HEK293 (cell line): ENCODE data around the gene DCN.

ENCODE experiments used
- CTCF ChIA-PET: fragments of 350-600 bp; formaldehyde crosslinking; extraction: SDS; loops from one replicate; lab custom pipeline; 2021; ENCODE audit warnings: antibody characterized with exemption; lab: Yijun Ruan, JAX
- POLR2A ChIA-PET: fragments of 300-600 bp; formaldehyde crosslinking; extraction: SDS; loops from one replicate; lab custom pipeline; 2020; ENCODE audit warnings: antibody characterized with exemption, inconsistent platforms; lab: Yijun Ruan, JAX
- H3K27ac ChIP-seq: fragments of 200-500 bp; sonication (Bioruptor generic); 2 replicates; pipeline ENCODE4 v1.5.1; 2014; ENCODE audit warnings: low read depth, low read length, control low read depth, inconsistent platforms; ENCODE audit errors: extremely low read depth
- H3K36me3 ChIP-seq, 2 experiments: fragments of 200-500 bp in 1 of 2; sonication (Bioruptor generic) in 1 of 2; 1 replicate in 1 of 2; 2 replicates in 1 of 2; pipeline ENCODE4 v1.5.1; 2014 to 2017; ENCODE audit warnings: inconsistent platforms in 2 of 2, low read length in 2 of 2; ENCODE audit not compliant: control insufficient read depth in 2 of 2, insufficient read depth in 1 of 2
- H3K4me1 ChIP-seq: fragments of 200-500 bp; sonication (Bioruptor generic); 2 replicates; pipeline ENCODE4 v1.5.1; 2014; ENCODE audit warnings: mild to moderate bottlenecking, low read length, inconsistent platforms; ENCODE audit not compliant: control insufficient read depth, insufficient read depth
- H3K4me3 ChIP-seq: 2 replicates; pipeline ENCODE4 v1.5.1; 2011; ENCODE audit warnings: low read depth, mild to moderate bottlenecking, control low read depth, low read length, moderate library complexity
- H3K9me3 ChIP-seq: fragments of 200-500 bp; sonication (Bioruptor generic); 2 replicates; pipeline ENCODE4 v1.5.1; 2014; ENCODE audit warnings: low read depth, low read length, inconsistent platforms; ENCODE audit not compliant: control insufficient read depth, insufficient read depth
- KLF7 ChIP-seq: fragments of 450-650 bp; formaldehyde crosslinking; IDR thresholded peaks from 2 replicates; pipeline ENCODE4 v1.5.1; 2016; ENCODE audit warnings: missing biosample characterization, missing genetic modification characterization, borderline replicate concordance
- OVOL3 ChIP-seq: fragments of 450-650 bp; formaldehyde crosslinking; IDR thresholded peaks from 2 replicates; pipeline ENCODE4 v1.5.1; 2016; ENCODE audit warnings: missing biosample characterization, missing genetic modification characterization
- SCRT2 ChIP-seq: fragments of 450-650 bp; formaldehyde crosslinking; IDR thresholded peaks from 2 replicates; pipeline ENCODE4 v1.5.1; 2016; ENCODE audit warnings: missing biosample characterization, missing genetic modification characterization
- ZEB2 ChIP-seq: fragments of 450-650 bp; formaldehyde crosslinking; IDR thresholded peaks from 2 replicates; pipeline ENCODE4 v1.5.1; 2016; ENCODE audit warnings: missing biosample characterization, missing genetic modification characterization
- ZFP37 ChIP-seq: fragments of 450-650 bp; formaldehyde crosslinking; IDR thresholded peaks from 2 replicates; pipeline ENCODE4 v1.5.1; 2016; ENCODE audit warnings: missing biosample characterization, missing genetic modification characterization
- ZNF157 ChIP-seq: fragments of 450-650 bp; formaldehyde crosslinking; IDR thresholded peaks from 2 replicates; pipeline ENCODE4 v1.5.1; 2016; ENCODE audit warnings: missing biosample characterization, missing genetic modification characterization
- ZNF169 ChIP-seq: fragments of 450-650 bp; formaldehyde crosslinking; IDR thresholded peaks from 2 replicates; pipeline ENCODE4 v1.5.1; 2016; ENCODE audit warnings: missing biosample characterization, missing genetic modification characterization
- ZNF24 ChIP-seq: fragments of 450-650 bp; formaldehyde crosslinking; IDR thresholded peaks from 2 replicates; pipeline ENCODE4 v1.5.1; 2016; ENCODE audit warnings: missing biosample characterization, missing genetic modification characterization
- ZNF266 ChIP-seq: fragments of 450-650 bp; formaldehyde crosslinking; IDR thresholded peaks from 2 replicates; pipeline ENCODE4 v1.5.1; 2016; ENCODE audit warnings: missing biosample characterization, missing genetic modification characterization, low read depth
- ZNF501 ChIP-seq: fragments of 450-650 bp; formaldehyde crosslinking; IDR thresholded peaks from 2 replicates; pipeline ENCODE4 v1.5.1; 2016; ENCODE audit warnings: missing biosample characterization, missing genetic modification characterization
- ZNF555 ChIP-seq: fragments of 450-650 bp; formaldehyde crosslinking; conservative IDR thresholded peaks from 2 replicates; pipeline ENCODE4 v1.5.1; 2017; ENCODE audit warnings: missing biosample characterization, mild to moderate bottlenecking, missing genetic modification characterization, inconsistent platforms
- ZNF629 ChIP-seq: fragments of 450-650 bp; formaldehyde crosslinking; IDR thresholded peaks from 2 replicates; pipeline ENCODE4 v1.5.1; 2017; ENCODE audit warnings: missing biosample characterization, missing genetic modification characterization
- ZNF768 ChIP-seq: fragments of 450-650 bp; formaldehyde crosslinking; IDR thresholded peaks from 2 replicates; pipeline ENCODE4 v1.5.1; 2018; ENCODE audit warnings: missing biosample characterization, mild to moderate bottlenecking, missing genetic modification characterization
- ZNF785 ChIP-seq: fragments of 450-650 bp; formaldehyde crosslinking; IDR thresholded peaks from 2 replicates; pipeline ENCODE4 v1.5.1; 2016; ENCODE audit warnings: missing biosample characterization, missing genetic modification characterization
- ZSCAN23 ChIP-seq: fragments of 450-650 bp; formaldehyde crosslinking; IDR thresholded peaks from 2 replicates; pipeline ENCODE4 v1.5.1; 2016; ENCODE audit warnings: missing biosample characterization, missing genetic modification characterization
- ZXDB ChIP-seq: fragments of 450-650 bp; formaldehyde crosslinking; IDR thresholded peaks from 2 replicates; pipeline ENCODE4 v1.5.1; 2016; ENCODE audit warnings: missing biosample characterization, missing genetic modification characterization
- TF ChIP-seq, protein P1 (sequence below): fragments of 450-650 bp; formaldehyde crosslinking; IDR thresholded peaks from 2 replicates; pipeline ENCODE4 v1.5.1; 2016; ENCODE audit warnings: missing biosample characterization, missing genetic modification characterization
- TF ChIP-seq, protein P2 (sequence below): fragments of 450-650 bp; formaldehyde crosslinking; IDR thresholded peaks from 2 replicates; pipeline ENCODE4 v1.5.1; 2017; ENCODE audit warnings: missing biosample characterization, missing genetic modification characterization
- TF ChIP-seq, protein P3 (sequence below): fragments of 450-650 bp; formaldehyde crosslinking; IDR thresholded peaks from 2 replicates; pipeline ENCODE4 v1.5.1; 2016; ENCODE audit warnings: missing biosample characterization, missing genetic modification characterization
- TF ChIP-seq, protein P4 (sequence below): fragments of 450-650 bp; formaldehyde crosslinking; IDR thresholded peaks from 2 replicates; pipeline ENCODE4 v1.5.1; 2016; ENCODE audit warnings: missing biosample characterization, missing genetic modification characterization
- TF ChIP-seq, protein P5 (sequence below): fragments of 450-650 bp; formaldehyde crosslinking; IDR thresholded peaks from 2 replicates; pipeline ENCODE4 v1.5.1; 2016; ENCODE audit warnings: missing biosample characterization, missing genetic modification characterization

The DCN gene

DNA sequence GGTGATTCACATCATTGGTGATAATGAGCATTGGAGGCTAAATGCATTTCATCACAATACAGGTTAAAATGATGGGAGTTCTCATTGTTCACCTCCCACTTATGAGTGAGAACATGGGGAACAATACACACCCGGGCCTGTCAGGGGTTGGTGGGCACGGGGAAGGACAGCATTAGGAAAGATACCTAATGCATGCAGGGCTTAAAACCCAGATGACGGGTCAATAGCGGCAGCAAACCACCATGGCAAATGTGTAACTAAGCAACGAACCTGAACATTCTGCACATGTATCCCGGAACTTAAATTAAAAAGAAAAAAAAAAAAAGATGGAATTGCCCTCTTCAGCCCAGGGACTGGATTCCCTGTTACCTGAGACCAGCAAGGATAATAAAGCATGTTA, 69.0 kb downstream of the DCN start:
- Histone ChIP-seq H3K9me3 (no peaks in the 10 kb centered on the region), H3K4me3 (no peak overlapping the region), H3K27ac (no peak overlapping the region), H3K36me3 (no peaks in the 10 kb centered on the region), H3K4me1 (0 out of 2 replicates have a peak, but pooled peaks cover 2% of the 10 kb centered on the region)
- CTCF ChIA-PET: interaction anchor here (6.1 kb wide), 1 partner anchor 134 kb away, joined by 84 read pairs; no protein-coding TSS in a partner anchor
- POLR2A ChIA-PET: no interaction called here
- TF ChIP-seq ZXDB (no peak), ZNF157 (tag by site-specific recombination) (no peak), SCRT2 (tag by site-specific recombination) (no peak)
- TF ChIP-seq, protein P1, sequence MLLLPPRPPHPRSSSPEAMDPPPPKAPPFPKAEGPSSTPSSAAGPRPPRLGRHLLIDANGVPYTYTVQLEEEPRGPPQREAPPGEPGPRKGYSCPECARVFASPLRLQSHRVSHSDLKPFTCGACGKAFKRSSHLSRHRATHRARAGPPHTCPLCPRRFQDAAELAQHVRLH (tag by site-specific recombination): no peak

DNA sequence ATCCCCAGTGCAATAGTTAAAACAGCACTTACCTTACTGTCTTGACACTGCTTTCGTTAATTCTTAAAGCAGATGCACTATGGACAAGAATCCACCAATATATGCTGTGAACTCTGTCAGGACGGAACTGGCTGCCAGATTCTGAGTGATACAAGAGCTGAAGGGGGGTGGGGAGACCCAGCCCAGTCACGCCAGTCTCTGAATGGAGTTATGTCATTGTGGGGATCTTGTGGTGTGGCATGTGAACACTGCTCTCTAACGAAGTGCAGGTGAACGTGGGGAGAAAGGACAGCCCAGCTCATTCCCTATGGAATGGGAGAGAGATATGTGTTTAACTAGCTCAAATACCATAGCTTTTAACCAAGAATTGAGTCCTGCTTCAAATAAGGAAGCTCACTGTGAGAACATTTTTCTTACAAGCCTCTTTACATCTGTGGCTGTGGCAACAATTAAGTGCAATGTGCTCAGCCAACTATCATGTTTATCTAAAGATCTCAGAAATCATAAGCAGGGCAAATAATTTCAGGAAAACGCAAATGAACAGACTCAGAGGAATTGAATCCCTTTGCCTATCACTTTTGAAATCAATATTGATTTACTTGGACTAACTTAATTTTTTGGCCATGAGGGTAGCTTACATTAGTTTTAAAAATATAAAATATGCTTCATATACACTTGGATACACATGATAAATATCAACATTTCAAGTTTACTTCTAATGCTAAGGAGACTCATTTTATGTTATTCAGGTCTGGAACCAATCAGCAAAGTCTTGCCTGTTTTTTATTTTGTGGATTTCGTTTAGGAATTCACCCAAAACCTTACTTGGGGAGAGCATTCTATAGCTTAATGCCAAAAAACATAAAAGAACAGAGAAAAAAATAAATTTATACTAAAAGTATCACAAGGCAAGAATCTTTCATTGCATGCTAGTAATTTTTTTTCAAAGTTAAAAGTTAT, 71.0 kb downstream of the DCN start, which contains the start of gene LUM:
Gene LUM (minus strand): TSS at position 129 of the 960 bp plus-strand sequence. CDS start 2,515 bp downstream, outside the sequence.
- ChIA-PET CTCF (interaction anchor here (0.6 to 6.1 kb wide), 9 partner anchors 12 to 243 kb away, joined by 3 to 84 read pairs (median 4); no protein-coding TSS in a partner anchor), POLR2A (interaction anchor here (0.6 kb wide), 1 partner anchor 142 kb away, joined by 3 read pairs; no protein-coding TSS in a partner anchor)
- no peaks in the 10 kb centered on the region for H3K36me3 ChIP-seq
- no peak within 1 kb of the TSS for H3K27ac ChIP-seq
- 0 out of 2 replicates have a peak, but pooled peaks cover 2% of the 10 kb centered on the region for H3K4me1 ChIP-seq
- no peaks in the 10 kb centered on the region for H3K9me3 ChIP-seq
- TF ChIP-seq ZFP37 (tag by site-specific recombination) (no peak), ZNF785 (no peak), ZNF768 (tag by site-specific recombination) (no peak), OVOL3 (no peak), ZNF24 (tag by site-specific recombination) (no peak), ZNF501 (tag by site-specific recombination) (no peak), ZSCAN23 (no peak)
- TF ChIP-seq, protein P1 (tag by site-specific recombination): no peak
- TF ChIP-seq, protein P2, sequence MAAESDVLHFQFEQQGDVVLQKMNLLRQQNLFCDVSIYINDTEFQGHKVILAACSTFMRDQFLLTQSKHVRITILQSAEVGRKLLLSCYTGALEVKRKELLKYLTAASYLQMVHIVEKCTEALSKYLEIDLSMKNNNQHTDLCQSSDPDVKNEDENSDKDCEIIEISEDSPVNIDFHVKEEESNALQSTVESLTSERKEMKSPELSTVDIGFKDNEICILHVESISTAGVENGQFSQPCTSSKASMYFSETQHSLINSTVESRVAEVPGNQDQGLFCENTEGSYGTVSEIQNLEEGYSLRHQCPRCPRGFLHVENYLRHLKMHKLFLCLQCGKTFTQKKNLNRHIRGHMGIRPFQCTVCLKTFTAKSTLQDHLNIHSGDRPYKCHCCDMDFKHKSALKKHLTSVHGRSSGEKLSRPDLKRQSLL (tag by site-specific recombination): no peak
- TF ChIP-seq, protein P3, sequence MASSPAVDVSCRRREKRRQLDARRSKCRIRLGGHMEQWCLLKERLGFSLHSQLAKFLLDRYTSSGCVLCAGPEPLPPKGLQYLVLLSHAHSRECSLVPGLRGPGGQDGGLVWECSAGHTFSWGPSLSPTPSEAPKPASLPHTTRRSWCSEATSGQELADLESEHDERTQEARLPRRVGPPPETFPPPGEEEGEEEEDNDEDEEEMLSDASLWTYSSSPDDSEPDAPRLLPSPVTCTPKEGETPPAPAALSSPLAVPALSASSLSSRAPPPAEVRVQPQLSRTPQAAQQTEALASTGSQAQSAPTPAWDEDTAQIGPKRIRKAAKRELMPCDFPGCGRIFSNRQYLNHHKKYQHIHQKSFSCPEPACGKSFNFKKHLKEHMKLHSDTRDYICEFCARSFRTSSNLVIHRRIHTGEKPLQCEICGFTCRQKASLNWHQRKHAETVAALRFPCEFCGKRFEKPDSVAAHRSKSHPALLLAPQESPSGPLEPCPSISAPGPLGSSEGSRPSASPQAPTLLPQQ (tag by site-specific recombination): no peak
- no peak within 1 kb of the TSS for H3K4me3 ChIP-seq

DNA sequence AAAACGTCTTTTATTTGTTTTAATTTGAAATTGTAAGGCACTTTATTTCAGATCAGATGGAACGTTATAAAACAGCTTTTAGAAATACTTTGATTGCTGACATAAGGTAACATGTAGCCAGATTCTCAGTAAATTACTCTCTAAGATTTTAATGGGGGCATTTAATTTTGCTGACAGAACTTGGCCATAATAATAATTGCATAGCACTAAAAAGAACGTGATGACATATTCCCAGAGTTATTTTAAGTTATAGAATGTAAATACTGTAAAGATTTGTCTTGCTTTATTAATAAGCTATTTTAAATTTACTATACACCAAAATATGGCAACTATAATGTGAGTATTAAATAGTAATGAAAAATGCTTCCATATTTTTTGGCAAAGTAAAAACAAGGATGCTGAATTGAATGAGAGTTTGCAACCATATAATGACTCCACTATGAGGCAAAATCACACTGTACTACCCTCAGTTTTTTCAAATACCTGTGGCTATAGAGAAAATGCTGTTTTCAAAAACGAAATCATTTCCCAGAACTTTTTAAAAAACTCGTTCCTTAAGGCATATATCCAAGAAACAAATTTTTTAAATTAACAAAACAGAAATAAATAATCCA, 72.2 kb downstream of the DCN start:
- CTCF ChIA-PET: interaction anchor here (0.6 to 6.1 kb wide), 13 partner anchors 11 to 244 kb away, joined by 3 to 84 read pairs (median 4); no protein-coding TSS in a partner anchor
- Histone ChIP-seq H3K27ac (no peak overlapping the region), H3K4me1 (0 out of 2 replicates have a peak, but pooled peaks cover 2% of the 10 kb centered on the region), H3K9me3 (no peaks in the 10 kb centered on the region), H3K36me3 (no peaks in the 10 kb centered on the region), H3K4me3 (no peak overlapping the region)
- POLR2A ChIA-PET: no interaction called here
- TF ChIP-seq, protein P2 (tag by site-specific recombination): no peak
- TF ChIP-seq ZNF266 (no peak), KLF7 (tag by site-specific recombination) (no peak), ZEB2 (tag by site-specific recombination) (no peak), ZNF169 (tag by site-specific recombination) (no peak), ZNF555 (tag by site-specific recombination) (no peak), ZNF629 (tag by site-specific recombination) (no peak)
- TF ChIP-seq, protein P4, sequence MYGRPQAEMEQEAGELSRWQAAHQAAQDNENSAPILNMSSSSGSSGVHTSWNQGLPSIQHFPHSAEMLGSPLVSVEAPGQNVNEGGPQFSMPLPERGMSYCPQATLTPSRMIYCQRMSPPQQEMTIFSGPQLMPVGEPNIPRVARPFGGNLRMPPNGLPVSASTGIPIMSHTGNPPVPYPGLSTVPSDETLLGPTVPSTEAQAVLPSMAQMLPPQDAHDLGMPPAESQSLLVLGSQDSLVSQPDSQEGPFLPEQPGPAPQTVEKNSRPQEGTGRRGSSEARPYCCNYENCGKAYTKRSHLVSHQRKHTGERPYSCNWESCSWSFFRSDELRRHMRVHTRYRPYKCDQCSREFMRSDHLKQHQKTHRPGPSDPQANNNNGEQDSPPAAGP (tag by site-specific recombination): no peak
- TF ChIP-seq, protein P5, sequence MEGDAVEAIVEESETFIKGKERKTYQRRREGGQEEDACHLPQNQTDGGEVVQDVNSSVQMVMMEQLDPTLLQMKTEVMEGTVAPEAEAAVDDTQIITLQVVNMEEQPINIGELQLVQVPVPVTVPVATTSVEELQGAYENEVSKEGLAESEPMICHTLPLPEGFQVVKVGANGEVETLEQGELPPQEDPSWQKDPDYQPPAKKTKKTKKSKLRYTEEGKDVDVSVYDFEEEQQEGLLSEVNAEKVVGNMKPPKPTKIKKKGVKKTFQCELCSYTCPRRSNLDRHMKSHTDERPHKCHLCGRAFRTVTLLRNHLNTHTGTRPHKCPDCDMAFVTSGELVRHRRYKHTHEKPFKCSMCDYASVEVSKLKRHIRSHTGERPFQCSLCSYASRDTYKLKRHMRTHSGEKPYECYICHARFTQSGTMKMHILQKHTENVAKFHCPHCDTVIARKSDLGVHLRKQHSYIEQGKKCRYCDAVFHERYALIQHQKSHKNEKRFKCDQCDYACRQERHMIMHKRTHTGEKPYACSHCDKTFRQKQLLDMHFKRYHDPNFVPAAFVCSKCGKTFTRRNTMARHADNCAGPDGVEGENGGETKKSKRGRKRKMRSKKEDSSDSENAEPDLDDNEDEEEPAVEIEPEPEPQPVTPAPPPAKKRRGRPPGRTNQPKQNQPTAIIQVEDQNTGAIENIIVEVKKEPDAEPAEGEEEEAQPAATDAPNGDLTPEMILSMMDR (tag by site-specific recombination): no peak
